GM10266 (cell line): Measurements from ENCODE around the gene PACS2.

Experiments
- DNase-seq: peaks from one replicate; pipeline ENCODE4 v3.0.0; 2012; ENCODE audit errors: extremely low spot score
- CTCF ChIP-seq: IDR thresholded peaks from 2 replicates; pipeline ENCODE4 v1.5.1; 2012; ENCODE audit warnings: mild to moderate bottlenecking, low read depth; ENCODE audit not compliant: control insufficient read depth, insufficient read depth; ENCODE audit errors: missing control alignments

The PACS2 gene

GRCh38 chr14:105386581-105387529, 72.3 kb downstream of the PACS2 start:
- DNase-seq = no peak
- no peak for TF ChIP-seq CTCF

- no peak for TF ChIP-seq CTCF
- no peak for DNase-seq
Measured at GRCh38 chr14:105387530-105387922, 73.0 kb downstream of the PACS2 start.

GRCh38 chr14:105388110-105388951, 73.8 kb downstream of the PACS2 start:
- no peak for DNase-seq

GRCh38 chr14:105388976-105389375, 74.4 kb downstream of the PACS2 start:
- no peak for DNase-seq
- no peak for TF ChIP-seq CTCF

More at GRCh38 chr14:105388110-105388951, 73.8 kb downstream of the PACS2 start:
- no peak for TF ChIP-seq CTCF

- no peak for TF ChIP-seq CTCF
- no peak for DNase-seq
Measured at GRCh38 chr14:105389534-105389933, 75.0 kb downstream of the PACS2 start.

GRCh38 chr14:105389976-105390848, 75.7 kb downstream of the PACS2 start:
- TF ChIP-seq CTCF = no peak
- DNase-seq = no peak
